ENCODE data around the gene TRIM33.

- TF ChIP-seq POLR2A (IDR thresholded peaks at IDR 0.05) (no peak), CTCF (IDR thresholded peaks at IDR 0.05) (no peak), POLR2AphosphoS5 (IDR thresholded peaks at IDR 0.05) (no peak), EP300 (IDR thresholded peaks at IDR 0.05) (no peak)
Measured at GRCh38 chr1:114453361-114453784, 57.6 kb downstream of the TRIM33 start.
